Activated CD4-positive, alpha-beta T cell treated with anti-CD3 and anti-CD28 coated beads, Interleukin-2, Interleukin-6, amounts not matched to agents 100 ng/mL and 50 ng/mL, durations not matched to agents 16 hours and 8 hours (primary cell): ENCODE results near the gene PECR.
"Not testable (repeated sequence)": the region's sequence is repeated elsewhere in the genome, so short reads cannot be mapped to it uniquely, and the experiment has no call there.

ENCODE experiments used
- DNase-seq: peaks from one replicate; pipeline ENCODE4 v3.0.0-alpha.2; 2020

PECR gene

GRCh38 chr2:216021768-216022565 lies 59.6 kb downstream of the PECR start:
- no peak for DNase-seq

DNA sequence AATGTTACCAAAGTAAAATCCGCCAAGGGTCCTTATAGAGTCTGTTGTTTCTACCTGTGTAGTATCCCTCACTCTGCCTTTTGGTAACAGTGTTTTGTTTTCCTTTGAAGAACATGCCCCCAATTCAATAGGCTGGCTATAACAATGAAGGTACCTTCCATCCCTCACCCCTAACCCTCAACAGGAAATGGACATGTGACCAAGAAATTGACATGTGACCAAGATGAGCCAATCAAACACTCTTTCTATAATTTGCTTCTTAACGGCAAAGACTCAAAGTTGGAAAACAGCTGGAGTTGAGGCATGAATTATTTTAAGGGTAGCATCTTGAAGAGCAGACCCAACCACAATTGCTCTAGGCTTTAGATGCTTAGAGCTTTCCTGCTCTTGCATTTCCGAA lies 62.9 kb downstream of the PECR start:
- no peak for DNase-seq

DNA sequence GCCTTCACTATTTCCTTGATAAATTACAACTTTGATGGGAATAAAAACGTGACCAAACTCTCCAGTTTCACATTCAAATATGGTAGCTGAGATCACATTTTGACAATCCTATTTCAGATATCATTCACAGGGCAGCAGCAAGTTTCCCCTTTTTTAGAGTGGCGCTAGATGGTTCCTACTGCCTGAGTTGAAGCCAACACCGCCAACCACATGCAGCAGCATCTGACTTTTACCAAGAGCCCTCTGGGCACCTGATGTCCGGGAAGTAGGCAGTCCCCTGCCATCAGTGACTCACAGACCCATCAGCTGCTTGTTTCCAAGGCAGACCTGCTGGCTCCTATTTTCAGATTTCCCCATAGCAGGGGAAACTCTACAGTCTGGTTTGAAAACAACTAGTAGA lies 64.2 kb downstream of the PECR start:
- DNase-seq: peak; percentile 87

- DNase-seq: no peak
These were observed 65.0 kb downstream of the PECR start for GRCh38 chr2:216016581-216016980.

DNA sequence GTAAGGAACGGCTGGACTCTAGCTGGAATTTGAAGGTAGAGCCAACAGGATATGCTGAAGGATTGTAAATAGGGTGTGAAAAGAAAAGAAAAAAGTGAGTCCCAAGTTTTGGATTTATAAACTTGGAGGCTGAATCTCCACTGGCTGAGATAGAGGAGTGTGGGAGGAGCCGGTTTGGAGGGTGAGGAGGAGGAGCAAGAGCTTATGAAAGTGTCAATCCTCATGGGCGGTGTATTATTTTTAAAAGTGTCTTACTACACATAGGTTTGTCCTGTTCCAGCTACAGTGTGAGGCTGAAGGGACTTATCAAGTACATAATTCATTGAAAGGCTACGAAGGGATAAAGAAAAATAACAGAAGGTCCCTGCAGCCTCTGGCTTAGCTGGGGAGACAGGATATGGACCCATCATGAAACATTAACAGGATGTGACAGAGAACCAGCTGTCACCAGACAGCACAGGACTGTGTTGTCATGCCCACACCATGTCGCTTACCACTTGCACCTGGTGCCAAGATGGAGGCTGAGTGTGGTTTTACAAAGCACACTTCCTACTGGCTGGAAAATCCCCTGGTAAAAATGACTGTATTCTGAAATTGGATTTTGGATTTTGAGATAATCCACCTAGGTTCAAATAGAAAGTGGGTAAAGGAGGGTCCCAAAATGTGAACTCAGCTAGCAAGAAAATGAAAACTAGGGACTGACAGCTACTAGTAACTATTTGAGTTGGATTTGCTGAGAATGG lies 65.7 kb downstream of the PECR start:
- DNase-seq: peak; percentile 86

DNA sequence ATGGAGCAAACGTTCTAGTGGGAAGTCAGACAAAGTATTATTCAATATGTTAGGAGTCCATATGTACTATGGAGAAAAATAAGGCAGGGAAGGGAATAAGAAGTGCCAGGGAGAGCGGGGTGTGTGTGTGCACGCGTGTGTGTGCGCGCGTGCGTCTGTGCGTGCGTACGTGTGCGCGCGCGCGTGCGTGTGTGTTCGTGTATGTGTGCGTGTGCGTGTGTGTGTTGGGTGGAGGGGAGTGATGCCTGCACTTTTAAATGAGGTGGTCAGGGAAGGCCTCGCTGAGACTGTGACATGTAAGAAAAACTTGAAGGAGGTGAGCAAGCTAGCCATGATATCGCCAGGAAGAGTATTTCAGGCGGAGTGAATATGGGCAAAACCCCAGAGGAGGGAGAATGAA lies 66.6 kb downstream of the PECR start:
- no peak for DNase-seq

DNA sequence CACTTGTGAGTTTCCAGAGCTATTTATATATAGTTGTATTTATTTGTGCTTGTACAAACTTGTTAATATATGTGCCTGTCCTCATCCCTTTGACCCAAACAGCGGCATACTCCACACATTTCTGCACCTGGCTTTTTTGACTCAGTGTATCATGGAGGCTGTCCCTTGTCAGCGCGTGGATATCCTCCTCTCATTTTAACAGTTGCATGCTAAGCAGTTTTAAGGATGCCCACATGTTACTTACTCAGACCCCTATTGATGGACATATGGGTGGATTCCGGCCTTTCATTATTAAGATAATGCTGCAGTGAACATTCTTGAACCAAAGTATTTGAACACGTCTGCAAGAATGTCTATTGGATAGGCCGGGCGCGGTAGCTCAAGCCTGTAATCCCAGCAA lies 67.6 kb downstream of the PECR start:
- DNase-seq: no peak

GRCh38 chr2:216013080-216013909 lies 68.3 kb downstream of the PECR start, which contains the start of gene MREG:
TSS of gene MREG (minus strand) at chr2:216013551. CDS start at chr2:216013327, 224 bp downstream.
- DNase-seq: peak; percentile 93

- DNase-seq: no peak
These were observed 68.9 kb downstream of the PECR start for GRCh38 chr2:216012830-216013079.

DNA sequence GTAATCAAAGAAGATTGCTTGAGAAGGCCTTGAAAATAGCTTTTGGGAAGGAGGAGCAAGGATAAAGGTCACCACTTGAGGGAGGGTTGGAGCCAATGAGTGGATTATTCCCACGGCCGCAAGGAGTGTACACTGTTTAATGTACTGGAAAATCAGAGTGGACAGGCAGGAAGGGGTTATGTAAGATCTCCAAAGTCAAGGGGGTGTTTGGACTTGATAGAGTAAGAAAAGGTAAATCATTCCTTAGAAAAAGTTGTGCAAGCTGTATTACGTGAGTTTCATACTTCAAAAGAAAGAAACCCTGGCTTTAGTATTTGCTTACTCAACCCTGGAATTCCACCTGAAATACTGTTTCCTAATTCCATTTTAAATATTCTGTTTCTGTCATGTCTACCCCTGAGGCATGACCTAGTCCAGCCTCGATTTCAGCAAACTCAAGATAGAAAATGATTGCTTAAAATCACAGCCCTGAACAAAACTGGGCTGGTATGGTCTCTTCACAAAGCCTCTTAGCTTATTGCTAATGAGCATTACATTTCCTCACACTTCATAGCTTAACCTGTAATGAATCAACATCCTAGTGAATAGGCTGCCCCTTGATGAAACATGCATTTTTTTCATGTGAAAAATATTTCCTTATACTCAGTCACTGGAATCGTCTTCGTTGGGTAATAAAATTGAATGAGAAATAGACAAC lies 69.3 kb downstream of the PECR start:
- DNase-seq: no peak

DNA sequence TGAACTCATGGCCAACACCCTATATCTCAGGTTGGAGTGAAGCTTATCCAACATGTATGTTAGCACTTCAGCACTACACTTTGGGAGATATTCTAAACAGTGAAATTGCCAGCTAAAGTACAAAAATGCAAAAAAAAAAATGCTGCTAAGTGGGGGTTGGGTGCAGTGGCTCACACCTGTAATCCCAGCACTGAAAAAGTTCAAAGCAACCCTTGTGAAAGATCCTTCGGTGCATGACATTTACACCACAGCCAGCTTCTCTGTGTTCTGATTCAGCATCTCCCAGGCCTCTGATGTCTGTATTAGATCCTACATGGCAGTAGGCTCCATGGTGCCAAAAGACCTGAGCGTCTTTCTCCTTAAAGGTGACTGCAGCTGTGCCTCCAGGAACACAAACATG lies 72.4 kb downstream of the PECR start:
- not testable (repeated sequence) for DNase-seq

DNA sequence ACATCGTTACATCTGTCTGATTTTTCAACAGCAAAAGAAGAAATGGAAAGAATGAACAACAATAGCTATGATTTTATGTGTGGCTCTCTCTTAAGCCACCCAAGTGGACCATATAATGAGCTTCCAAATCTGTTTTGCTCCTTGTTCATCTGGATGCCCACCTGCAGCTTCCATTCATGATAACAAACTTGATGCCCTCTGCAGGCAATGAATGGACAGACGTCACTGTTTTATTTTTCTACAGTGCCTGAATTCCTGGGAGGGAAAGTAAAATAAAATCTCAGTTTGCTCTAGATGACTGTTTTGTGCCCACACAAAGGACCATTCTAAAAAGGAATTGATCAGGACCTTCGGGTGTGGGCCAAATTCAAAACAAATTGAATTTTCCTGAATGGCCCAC lies 73.2 kb downstream of the PECR start:
- DNase-seq: no peak

- DNase-seq: peak; percentile 86
These were observed 75.4 kb downstream of the PECR start for GRCh38 chr2:216006164-216006663.

DNA sequence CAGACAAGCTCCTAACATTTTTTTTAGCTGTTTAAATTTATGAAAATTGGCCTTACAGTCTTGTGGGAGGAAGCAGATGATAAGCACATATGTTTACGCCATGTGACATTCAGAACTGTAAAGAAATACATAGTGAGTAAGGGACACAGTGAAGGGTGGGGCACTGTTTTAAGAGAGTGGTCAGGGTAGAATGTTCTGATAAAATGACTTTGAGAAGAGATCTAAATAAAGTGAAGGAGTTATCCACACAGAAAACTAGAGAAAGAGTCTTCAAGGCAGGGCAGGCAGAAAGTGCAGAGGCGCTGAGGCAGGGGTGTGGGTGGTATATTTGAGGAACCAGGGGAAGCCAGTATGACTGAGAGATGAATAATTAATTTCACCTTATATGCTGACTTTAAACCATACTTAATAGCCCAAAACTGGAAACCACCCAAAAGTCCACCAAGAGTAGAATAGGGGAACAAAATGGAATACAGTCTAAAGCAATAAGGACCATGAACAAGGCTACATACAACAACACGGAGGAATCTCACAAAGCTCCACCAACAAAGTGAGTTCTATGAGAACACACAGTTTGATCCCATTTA lies 76.8 kb downstream of the PECR start:
- DNase-seq: no peak

DNA sequence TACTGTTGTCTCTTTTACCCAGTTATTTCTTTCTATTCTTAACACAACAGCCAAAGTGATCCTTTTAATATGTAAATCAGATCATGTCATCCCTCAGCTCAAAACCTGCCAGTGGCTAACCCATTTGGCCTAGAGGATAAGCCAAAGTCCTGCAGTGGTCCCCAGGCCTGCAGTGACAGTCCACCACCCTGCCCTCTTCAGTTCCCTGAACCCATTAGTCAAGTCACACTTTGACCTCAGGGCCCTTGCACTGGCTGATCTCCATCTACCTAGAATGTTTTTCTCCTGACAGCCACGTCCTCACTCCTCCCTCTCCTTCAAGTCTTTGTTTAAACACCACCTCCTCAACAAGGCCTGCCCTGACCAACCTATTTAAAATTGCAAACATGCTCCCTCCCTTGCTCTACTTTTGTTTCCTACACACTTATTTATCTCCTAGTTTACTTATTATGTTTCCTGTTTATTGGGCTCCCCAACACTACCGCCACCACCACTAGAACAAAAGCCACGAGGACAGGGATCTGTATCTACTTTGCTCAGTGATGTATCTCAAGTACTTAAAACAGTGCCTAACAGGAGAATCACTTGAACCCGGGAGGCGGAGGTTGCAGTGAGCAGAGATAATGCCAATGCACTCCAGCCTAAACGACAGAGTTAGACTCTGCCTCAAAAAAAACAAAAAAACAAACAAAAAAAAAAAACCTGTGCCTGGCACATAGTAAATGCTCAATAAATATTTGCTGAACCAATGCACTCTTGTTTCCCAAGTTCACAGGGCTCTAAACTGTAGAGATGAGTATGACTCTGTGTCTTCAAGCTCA lies 77.5 kb downstream of the PECR start:
- no peak for DNase-seq

GRCh38 chr2:216002693-216003092 lies 78.9 kb downstream of the PECR start:
- no peak for DNase-seq

- no peak for DNase-seq
These were observed 79.4 kb downstream of the PECR start for GRCh38 chr2:216002101-216002678.

DNA sequence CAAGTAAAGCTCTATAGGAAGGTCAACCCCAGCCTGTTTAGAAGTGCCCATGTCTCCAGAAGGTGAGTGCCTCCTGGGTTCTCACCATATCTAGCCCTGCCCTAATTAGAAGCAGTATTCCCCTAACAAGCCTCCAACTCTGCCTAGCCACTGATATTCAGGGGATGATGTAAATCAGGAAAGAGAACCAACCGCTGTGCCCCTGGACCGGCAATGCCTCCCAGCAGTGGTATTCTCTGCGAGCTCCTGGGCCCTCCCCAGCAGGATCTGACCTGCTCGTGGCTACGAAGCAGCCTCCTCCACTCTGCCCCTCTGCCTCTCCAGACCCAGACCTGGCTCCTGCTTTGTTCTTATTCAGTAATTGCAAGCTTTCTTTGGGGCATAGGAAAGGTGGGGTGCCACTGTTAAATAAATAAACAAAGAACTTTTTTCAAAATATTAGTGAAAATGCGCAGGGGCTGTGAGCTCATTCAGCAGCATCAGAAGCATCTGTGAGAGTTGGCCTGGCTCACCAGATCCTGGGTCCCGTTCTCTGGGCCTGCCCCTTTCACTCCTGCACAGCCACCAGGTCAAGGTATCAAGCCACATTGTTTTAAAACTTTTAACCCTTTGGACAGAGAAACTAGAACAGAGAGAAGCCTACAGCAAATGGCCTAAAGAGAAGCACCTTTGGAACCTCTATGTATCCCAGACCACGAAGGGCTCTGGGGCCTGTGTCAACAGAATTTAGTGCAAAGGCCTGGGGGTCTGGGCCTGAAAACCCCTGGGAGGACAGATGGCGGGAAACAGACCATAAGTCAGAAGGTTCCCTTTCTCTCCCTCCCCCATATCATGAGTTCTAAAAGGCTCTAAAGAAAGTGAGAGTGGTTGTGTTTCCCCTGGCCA lies 80.2 kb downstream of the PECR start:
- no peak for DNase-seq

DNA sequence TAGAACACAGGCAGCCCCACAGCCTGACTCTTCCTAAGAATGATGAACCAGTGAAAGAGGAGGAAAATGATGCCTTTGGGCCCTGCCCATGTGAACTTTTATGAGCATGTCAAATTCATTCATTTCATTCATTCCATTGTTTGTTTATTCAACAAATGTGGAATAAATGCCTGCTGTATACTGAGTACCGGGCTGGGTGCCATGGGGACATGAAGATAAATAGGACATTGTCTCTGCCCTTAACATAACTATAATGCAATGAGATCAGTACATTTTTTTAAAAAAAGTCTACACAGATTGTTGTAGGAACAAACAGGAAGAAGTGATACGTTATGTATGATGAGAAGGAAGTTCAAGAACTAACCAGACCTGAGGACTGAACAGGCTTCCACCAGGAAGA lies 83.0 kb downstream of the PECR start:
- DNase-seq: no peak

DNA sequence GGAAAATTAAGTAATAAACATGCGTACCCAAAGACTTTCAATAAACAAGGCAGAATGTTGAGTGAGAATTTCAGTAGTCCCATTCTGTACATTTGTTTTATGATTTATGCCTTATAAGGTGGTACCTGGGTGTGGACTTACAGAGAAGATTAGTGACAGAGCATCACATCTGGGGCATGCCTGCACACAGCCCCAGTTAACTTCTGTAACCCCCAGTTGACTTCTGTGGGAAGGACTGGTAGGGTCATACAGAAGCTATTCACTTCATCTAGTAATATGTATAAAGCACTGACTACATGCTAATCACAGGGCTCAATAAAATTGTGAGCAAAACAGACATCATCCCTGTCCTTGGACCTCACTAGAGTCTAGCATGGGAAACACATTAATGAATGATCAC lies 84.4 kb downstream of the PECR start:
- DNase-seq: no peak
